Measurements from ENCODE around the gene GAL3ST1.

Gene GAL3ST1

DNA sequence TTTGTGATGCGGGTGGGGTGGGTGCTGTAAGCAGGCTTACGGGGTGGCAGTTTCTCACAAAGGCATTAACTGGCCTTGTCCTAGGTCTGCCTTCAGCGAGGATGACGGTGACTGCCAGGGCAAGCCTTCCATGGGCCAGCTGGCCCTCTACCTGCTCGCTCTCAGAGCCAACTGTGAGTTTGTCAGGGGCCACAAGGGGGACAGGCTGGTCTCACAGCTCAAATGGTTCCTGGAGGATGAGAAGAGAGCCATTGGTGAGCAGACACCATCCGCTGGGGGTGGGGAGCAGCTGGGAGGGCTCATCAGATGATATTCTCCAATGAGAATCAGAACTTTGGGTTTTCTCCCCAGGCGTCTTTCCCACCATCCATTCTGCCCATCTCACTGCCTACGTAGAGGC is 38.3 kb upstream of the GAL3ST1 start:
- Mint-ChIP-seq H3K9me3 (no peaks in the 10 kb centered on the region), H3K27me3 (ENCODE audit: low read depth, poor library complexity) (no peaks in the 10 kb centered on the region), H3K36me3 (ENCODE audit: low read depth) (peaks cover 18% of the 10 kb centered on the region), H3K4me1 (peaks cover 28% of the 10 kb centered on the region), H3K4me3 (no peak overlapping the region), H3K27ac (peak overlapping the region; percentile 59)
- no peak for DNase-seq
- TF ChIP-seq, protein P1, sequence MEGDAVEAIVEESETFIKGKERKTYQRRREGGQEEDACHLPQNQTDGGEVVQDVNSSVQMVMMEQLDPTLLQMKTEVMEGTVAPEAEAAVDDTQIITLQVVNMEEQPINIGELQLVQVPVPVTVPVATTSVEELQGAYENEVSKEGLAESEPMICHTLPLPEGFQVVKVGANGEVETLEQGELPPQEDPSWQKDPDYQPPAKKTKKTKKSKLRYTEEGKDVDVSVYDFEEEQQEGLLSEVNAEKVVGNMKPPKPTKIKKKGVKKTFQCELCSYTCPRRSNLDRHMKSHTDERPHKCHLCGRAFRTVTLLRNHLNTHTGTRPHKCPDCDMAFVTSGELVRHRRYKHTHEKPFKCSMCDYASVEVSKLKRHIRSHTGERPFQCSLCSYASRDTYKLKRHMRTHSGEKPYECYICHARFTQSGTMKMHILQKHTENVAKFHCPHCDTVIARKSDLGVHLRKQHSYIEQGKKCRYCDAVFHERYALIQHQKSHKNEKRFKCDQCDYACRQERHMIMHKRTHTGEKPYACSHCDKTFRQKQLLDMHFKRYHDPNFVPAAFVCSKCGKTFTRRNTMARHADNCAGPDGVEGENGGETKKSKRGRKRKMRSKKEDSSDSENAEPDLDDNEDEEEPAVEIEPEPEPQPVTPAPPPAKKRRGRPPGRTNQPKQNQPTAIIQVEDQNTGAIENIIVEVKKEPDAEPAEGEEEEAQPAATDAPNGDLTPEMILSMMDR (IDR thresholded peaks at IDR 0.05), result no peak

DNA sequence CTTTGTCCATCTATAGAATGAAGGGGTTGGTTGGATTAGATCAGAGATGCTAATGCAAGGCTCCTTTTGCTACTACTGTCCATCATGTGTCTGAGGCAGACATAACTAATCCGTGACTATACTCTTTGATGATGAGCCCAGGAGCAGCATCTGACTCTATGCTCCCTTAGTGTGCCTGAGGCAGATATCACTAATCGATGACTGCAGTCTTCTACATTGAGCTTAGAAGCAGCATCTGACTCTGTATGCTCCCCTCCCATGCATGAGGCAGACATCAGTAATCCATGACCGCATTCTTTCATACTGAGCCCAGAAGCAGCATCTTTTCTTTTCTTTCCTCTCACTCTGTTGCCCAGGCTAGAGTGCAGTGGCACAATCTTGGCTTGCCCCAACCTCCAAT is 36.7 kb upstream of the GAL3ST1 start:
- no peak for DNase-seq
- TF ChIP-seq, protein P1 (IDR thresholded peaks at IDR 0.05), result no peak
- H3K4me3 Mint-ChIP-seq, result no peak overlapping the region
- H3K4me1 Mint-ChIP-seq, result peaks cover 44% of the 10 kb centered on the region
- no peaks in the 10 kb centered on the region for H3K27me3 Mint-ChIP-seq (ENCODE audit: low read depth, poor library complexity)
- no peaks in the 10 kb centered on the region for H3K9me3 Mint-ChIP-seq
- H3K27ac Mint-ChIP-seq, result no peak overlapping the region
- peaks cover 18% of the 10 kb centered on the region for H3K36me3 Mint-ChIP-seq (ENCODE audit: low read depth)

DNA sequence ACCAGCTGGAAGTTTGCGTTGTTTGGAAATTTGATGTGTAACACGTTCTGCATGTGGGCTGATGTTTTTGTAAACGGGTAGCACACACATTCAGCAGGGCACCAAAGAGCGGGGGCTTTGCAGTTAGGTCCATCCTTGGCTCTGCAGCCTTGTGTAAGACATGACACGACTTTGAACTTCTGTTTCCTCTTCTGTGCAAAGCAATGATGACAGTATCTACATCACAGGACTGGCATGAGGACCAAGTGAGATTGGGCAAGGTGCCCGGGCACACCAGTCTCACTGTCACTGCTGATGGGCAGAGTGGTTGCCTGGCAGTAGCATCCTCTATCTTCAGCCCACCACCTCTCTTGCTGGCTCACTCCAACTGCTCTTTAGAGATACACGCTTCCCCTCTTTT is 35.8 kb upstream of the GAL3ST1 start:
- Mint-ChIP-seq H3K4me3 (no peak overlapping the region), H3K27me3 (ENCODE audit: low read depth, poor library complexity) (no peaks in the 10 kb centered on the region), H3K36me3 (ENCODE audit: low read depth) (peaks cover 14% of the 10 kb centered on the region), H3K4me1 (peaks cover 53% of the 10 kb centered on the region), H3K27ac (no peak overlapping the region), H3K9me3 (no peaks in the 10 kb centered on the region)
- no peak for DNase-seq
- TF ChIP-seq, protein P1 (IDR thresholded peaks at IDR 0.05), result no peak

DNA sequence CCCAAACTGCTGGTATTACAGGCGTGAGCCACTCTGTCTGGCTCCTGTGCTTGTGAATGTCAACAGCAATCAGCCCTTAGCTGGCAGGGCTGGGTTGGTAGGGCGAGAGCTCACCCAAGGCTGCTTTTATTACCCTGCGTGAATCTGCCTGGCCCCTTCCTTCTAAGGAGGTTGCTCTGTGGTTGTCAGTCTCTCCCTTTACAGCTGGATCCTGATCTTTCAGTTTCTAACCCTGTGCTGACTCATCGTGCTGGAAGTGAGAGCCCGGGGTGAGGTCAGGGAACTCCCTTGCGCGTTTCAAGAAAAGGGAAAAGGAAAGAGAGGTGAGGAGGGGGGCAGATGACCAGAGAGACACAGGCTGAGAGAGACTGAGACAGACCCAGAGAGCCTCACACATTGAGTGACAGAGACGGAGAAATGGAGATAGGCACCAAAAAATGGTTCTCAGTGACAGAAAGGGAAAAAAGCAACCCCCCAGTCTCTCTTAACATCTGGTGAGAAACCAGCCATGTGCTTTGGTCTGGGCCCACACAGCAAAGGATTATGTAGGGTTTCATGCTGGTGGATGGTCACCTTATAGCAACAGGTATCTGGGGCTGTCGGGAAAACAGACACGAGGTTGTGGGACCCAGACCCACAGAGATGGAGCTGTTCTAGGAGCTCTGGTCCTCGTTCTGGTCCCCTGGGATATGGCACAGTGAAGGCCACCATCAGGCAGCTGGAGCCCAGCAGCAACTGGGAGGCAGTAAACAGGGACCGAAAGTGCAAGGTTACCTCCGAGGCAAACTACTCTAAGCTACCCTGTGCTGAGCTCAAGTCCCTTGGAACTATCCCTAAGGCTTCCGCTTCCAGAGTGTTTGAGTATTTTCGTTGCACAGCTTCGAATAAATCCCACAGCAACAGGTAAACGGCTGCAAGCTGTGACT is 35.1 kb upstream of the GAL3ST1 start:
- no peaks in the 10 kb centered on the region for H3K27me3 Mint-ChIP-seq (ENCODE audit: low read depth, poor library complexity)
- H3K27ac Mint-ChIP-seq, result peak overlapping the region; percentile 83

DNA sequence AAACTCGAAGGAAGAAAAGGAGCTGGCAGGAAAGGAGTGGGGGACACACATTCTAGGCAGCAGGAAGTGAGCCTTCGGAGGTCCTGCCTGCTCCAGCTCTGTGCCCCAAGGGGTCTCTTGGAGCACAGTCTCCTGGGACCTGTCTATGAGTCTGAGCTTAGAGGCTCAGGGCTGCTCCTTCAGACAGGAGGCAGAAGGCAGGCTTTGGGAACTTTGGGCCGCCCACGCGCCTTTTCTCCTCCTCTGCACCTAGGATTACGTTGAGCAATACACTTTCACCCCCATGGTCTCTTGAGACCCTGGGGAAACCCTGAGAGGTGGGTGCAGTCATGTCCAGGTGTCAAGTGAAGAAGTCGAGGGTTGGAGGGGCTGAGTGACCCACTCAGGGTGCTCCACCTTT is 33.5 kb upstream of the GAL3ST1 start:
- Mint-ChIP-seq H3K36me3 (ENCODE audit: low read depth) (peaks cover 7% of the 10 kb centered on the region), H3K4me3 (peak overlapping the region; percentile 91), H3K27ac (no peak overlapping the region), H3K27me3 (ENCODE audit: low read depth, poor library complexity) (no peaks in the 10 kb centered on the region), H3K9me3 (no peaks in the 10 kb centered on the region), H3K4me1 (peaks cover 54% of the 10 kb centered on the region)
- TF ChIP-seq, protein P1 (IDR thresholded peaks at IDR 0.05), result no peak
- no peak for DNase-seq

More for the DNA sequence above, 35.1 kb upstream of the GAL3ST1 start:
- Mint-ChIP-seq H3K4me3 (peak overlapping the region; percentile 61), H3K4me1 (peaks cover 54% of the 10 kb centered on the region), H3K9me3 (no peaks in the 10 kb centered on the region), H3K36me3 (ENCODE audit: low read depth) (peaks cover 14% of the 10 kb centered on the region)
- no peak for DNase-seq
- TF ChIP-seq, protein P1 (IDR thresholded peaks at IDR 0.05), result no peak
